Stomach (tissue), 4 donors: ENCODE measurements around the gene NKAIN4.

Experiments used
- EP300 ChIP-seq: sonication (generic); formaldehyde crosslinking; IDR thresholded peaks from one replicate; pipeline ENCODE4 v1.6.1; 2017; ENCODE audit warnings: antibody characterized with exemption
- POLR2AphosphoS5 ChIP-seq, 3 donors: sonication (generic); formaldehyde crosslinking; IDR thresholded peaks; one replicate each; pipeline ENCODE4 v1.6.1; 2016; ENCODE audit warnings: antibody characterized with exemption in 3 of 3
- TF ChIP-seq, protein P1 (sequence below), 7 experiments: fragments of 450-650 bp in 4 of 7; fragments of 200-600 bp in 3 of 7; sonication (generic) in 3 of 7; IDR thresholded peaks; one replicate each; pipeline ENCODE4 v1.5.1; 2016 to 2019; ENCODE audit warnings: antibody characterized with exemption in 7 of 7, control low read depth in 2 of 7, mild to moderate bottlenecking in 1 of 7

GRCh38 chr20:63259734-63260460 is 5.6 kb upstream of the NKAIN4 start:
- TF ChIP-seq EP300 = no peak
- TF ChIP-seq POLR2AphosphoS5 (IDR thresholded peaks at IDR 0.05) = no peak
- TF ChIP-seq, protein P1, sequence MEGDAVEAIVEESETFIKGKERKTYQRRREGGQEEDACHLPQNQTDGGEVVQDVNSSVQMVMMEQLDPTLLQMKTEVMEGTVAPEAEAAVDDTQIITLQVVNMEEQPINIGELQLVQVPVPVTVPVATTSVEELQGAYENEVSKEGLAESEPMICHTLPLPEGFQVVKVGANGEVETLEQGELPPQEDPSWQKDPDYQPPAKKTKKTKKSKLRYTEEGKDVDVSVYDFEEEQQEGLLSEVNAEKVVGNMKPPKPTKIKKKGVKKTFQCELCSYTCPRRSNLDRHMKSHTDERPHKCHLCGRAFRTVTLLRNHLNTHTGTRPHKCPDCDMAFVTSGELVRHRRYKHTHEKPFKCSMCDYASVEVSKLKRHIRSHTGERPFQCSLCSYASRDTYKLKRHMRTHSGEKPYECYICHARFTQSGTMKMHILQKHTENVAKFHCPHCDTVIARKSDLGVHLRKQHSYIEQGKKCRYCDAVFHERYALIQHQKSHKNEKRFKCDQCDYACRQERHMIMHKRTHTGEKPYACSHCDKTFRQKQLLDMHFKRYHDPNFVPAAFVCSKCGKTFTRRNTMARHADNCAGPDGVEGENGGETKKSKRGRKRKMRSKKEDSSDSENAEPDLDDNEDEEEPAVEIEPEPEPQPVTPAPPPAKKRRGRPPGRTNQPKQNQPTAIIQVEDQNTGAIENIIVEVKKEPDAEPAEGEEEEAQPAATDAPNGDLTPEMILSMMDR (IDR thresholded peaks at IDR 0.05) = no peak
